ENCODE measurements around the gene KDM6A.
A peak's percentile ranks its signal among the peaks of the same experiment; 100 is the strongest.
"Not testable (repeated sequence)": the region's sequence is repeated elsewhere in the genome, so short reads cannot be mapped to it uniquely, and the experiment has no call there.

The KDM6A gene

DNA sequence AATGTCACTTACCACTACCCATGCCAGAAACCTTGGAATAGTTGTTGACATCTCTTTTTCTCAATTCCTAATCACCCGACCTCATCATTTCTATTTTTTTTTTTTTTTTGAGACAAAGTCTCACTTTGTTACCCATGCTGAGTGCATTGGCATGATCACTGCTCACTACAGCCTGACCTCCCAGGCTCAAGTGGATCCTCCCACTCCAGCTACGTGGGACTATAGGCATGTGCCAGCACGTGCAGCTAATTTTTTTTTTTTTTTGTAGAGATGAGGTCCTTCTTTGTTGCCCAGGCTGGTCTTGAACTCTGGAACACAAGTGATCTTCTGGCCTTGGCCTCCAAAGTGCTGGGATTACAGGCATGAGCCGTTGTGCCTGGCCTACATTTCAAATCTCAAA lies 12.0 kb downstream of the KDM6A start:
- no peak overlapping the region for H3K27ac ChIP-seq
- DNase-seq (ENCODE audit: low read depth, low spot score) = no peak

GRCh38 chrX:44889824-44890223 lies 16.8 kb downstream of the KDM6A start:
- no peak overlapping the region for H3K27ac ChIP-seq
- no peak for DNase-seq (ENCODE audit: low read depth, low spot score)

DNA sequence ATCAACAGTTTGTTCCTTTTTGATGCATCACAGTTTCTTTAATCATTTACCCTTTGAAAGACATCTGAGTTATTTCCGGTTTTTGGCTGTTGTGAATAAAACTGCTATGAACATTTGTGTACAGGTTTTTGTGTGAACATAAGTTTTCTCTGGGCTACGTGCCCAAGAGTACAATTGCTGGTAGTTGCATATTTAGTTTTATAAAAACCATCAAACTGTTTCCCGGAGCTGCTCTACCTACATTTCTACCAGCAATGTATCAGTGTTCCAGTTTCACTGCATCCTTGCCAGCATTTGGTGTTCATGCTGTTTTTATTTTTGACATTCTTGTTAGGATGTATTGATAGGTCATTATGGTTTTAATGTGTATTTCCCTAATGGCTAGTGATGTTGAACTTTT lies 17.3 kb downstream of the KDM6A start:
- DNase-seq (ENCODE audit: low read depth, low spot score) = no peak
- no peak overlapping the region for H3K27ac ChIP-seq

- peak overlapping the region; percentile 69 for H3K27ac ChIP-seq
Observed at GRCh38 chrX:44890687-44891086, 17.7 kb downstream of the KDM6A start.

DNA sequence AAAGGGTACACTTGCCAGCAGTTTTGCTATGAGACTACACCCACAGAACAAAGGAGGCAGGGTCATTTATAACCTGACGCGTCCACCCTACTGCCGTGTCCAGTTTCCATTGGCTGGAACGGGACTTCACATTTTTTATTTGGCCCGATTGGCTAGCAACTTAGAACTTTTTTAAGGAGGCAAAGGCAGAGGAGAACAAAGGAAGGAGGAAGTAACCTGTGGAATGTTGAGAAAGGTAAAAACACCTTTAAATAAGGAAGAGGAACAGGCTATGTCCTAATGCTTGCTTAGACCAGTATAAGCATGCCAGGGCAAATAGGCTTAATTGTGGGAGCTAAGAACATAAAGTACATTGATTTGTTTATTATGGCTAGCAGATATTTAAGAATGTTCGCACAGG lies 18.7 kb downstream of the KDM6A start:
- H3K27ac ChIP-seq = peak overlapping the region; percentile 69
- peak; percentile 26 for DNase-seq (ENCODE audit: low read depth, low spot score)

More at GRCh38 chrX:44890687-44891086, 17.7 kb downstream of the KDM6A start:
- not testable (repeated sequence) for DNase-seq (ENCODE audit: low read depth, low spot score)

- DNase-seq (ENCODE audit: low read depth, low spot score) = no peak
Observed at GRCh38 chrX:44896876-44897186, 23.8 kb downstream of the KDM6A start.

DNA sequence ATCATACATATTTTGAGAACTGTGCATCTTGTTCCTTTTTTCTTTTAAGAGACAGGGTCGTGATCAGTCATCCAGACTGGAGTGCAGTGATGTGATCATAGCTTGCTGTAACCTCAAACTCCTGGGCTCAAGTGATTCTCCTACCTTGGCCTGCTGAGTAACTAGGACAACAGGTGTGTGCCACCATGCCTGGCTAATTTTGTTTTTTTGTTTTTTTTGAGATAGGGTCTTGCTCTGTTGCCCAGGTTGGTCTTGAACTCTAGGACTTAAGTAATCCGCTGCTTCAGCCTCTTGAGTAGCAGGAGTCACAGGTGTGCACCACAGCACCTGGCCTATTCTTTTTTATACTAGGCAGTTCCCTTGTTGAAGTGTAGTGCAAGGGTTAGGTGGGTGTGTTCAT lies 24.6 kb downstream of the KDM6A start:
- no peak overlapping the region for H3K27ac ChIP-seq
- DNase-seq (ENCODE audit: low read depth, low spot score) = no peak

More at GRCh38 chrX:44896876-44897186, 23.8 kb downstream of the KDM6A start:
- H3K27ac ChIP-seq = no peak overlapping the region

- H3K27ac ChIP-seq = no peak overlapping the region
- no peak for DNase-seq (ENCODE audit: low read depth, low spot score)
Observed at GRCh38 chrX:44898411-44899221, 25.6 kb downstream of the KDM6A start.

GRCh38 chrX:44899946-44900345 lies 27.0 kb downstream of the KDM6A start:
- no peak for DNase-seq (ENCODE audit: low read depth, low spot score)
- no peak overlapping the region for H3K27ac ChIP-seq

DNA sequence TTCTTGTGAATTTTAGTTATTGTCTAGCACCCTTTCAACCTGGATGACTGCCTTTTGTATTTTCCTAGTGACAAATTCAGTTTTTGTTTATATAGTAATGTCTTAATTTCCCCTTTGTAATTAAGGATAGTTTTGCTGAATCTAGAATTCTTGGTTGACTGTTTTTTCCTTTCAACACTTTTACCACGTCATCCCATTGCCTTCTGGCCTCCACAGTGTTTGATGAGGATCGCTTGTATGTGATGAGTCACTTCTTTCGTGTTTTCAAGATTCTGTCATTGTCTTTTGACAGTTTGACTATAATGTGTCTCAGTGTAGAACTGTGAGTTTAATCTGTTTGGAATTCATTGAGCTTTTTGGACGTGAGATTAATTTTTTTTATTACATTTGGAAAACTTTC lies 30.1 kb downstream of the KDM6A start:
- peak overlapping the region; percentile 31 for H3K27ac ChIP-seq
- DNase-seq (ENCODE audit: low read depth, low spot score) = peak; percentile 37

DNA sequence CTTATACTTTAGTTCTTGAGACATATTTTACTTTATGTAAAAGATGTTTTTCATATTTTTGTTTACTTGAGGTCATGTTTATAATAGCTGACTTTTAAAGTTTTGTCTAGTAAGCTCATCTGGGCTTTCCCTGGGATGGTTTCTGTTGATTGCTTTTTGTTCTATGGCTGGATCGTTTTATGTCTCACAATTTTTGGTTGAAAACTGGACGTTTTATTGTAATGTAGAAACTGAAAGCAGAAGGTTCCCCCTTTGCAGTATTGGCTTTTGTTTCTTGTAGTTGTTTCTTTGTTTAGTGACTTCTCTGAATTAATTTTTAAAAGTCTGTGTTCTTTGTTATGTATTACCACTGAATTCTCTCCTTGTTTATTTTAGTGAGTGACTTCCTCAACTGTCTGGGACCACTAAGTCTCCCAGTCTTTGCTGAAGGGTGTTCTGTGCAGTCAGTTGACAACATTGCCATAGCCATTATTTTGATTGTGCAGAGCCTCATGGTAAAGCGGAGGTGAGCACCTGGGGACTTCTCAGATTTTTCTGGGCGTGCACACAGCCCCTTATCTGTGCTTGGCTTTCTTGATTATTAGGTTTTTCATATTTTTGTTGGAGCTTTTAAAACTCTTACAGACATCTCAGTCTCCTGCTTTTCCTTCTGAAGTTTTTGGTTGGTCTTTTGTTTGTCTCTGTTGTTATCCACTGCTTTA lies 31.0 kb downstream of the KDM6A start:
- no peak for DNase-seq (ENCODE audit: low read depth, low spot score)
- H3K27ac ChIP-seq = peak overlapping the region; percentile 31

GRCh38 chrX:44904542-44905115 lies 31.6 kb downstream of the KDM6A start:
- no peak overlapping the region for H3K27ac ChIP-seq
- no peak for DNase-seq (ENCODE audit: low read depth, low spot score)

GRCh38 chrX:44906041-44906440 lies 33.1 kb downstream of the KDM6A start:
- no peak overlapping the region for H3K27ac ChIP-seq

GRCh38 chrX:44906542-44906941 lies 33.6 kb downstream of the KDM6A start:
- DNase-seq (ENCODE audit: low read depth, low spot score) = no peak
- H3K27ac ChIP-seq = no peak overlapping the region

More at GRCh38 chrX:44906041-44906440, 33.1 kb downstream of the KDM6A start:
- no peak for DNase-seq (ENCODE audit: low read depth, low spot score)

- no peak overlapping the region for H3K27ac ChIP-seq
- no peak for DNase-seq (ENCODE audit: low read depth, low spot score)
Observed at GRCh38 chrX:44908153-44908552, 35.2 kb downstream of the KDM6A start.

- no peak for DNase-seq (ENCODE audit: low read depth, low spot score)
Observed at GRCh38 chrX:44908827-44909226, 35.8 kb downstream of the KDM6A start.

DNA sequence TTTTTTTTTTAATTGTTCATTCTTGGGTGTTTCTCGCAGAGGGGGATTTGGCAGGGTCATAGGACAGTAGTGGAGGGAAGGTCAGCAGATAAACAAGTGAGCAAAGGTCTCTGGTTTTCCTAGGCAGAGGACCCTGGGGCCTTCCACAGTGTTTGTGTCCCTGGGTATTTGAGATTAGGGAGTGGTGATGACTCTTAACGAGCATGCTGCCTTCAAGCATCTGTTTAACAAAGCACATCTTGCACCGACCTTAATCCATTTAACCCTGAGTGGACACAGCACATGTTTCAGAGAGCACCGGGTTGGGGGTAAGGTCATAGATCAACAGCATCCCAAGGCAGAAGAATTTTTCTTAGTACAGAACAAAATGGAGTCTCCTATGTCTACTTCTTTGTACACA lies 37.5 kb downstream of the KDM6A start:
- not testable (repeated sequence) for DNase-seq (ENCODE audit: low read depth, low spot score); H3K27ac ChIP-seq

More at GRCh38 chrX:44908827-44909226, 35.8 kb downstream of the KDM6A start:
- H3K27ac ChIP-seq = no peak overlapping the region

- DNase-seq (ENCODE audit: low read depth, low spot score); H3K27ac ChIP-seq: not testable (repeated sequence)
Observed at GRCh38 chrX:44911074-44911600, 38.1 kb downstream of the KDM6A start.

DNA sequence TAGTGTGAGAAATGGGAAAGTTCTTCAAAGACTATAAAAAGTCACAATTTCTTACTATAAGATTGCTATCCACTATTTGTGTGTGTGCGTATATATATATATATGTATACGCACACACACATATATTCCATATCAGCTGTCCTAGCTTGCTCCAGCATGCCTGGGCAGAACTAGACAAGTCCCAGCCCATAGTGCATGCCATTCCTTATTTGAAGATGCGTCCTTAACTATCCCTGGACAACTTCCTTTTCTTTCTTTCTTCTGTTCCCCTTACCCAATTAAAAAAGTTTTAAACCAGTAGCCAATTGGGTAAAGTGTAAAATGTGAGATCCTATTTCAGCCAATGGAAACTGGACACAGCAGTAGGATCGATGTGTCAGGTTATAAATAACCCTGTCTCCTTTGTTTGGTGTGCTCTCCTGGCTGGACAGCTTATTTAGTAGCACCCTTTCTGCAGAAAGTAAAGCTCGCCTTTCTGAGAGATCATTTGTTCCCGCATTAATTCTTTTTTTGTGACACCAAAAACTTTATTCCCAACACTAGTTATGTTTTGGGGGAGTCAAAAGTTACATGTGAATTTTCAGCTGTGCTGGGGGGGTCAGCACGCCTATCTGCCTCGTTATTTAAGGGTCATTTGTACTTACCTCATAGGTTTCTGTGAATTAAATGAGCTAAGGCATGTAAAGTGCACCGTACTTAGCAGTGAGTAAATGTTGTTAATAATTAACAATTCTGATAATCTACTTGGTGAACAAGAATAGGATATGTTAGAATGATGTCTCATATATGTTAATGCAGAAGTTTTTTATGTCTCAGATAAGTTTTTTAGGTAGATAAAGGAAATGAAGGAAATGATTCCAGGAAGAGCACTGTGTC lies 40.9 kb downstream of the KDM6A start:
- no peak for DNase-seq (ENCODE audit: low read depth, low spot score)
- peak overlapping the region; percentile 31 for H3K27ac ChIP-seq
